K562 treated with DMSO at 1 percent for 48 hours (cell line): ENCODE results near the gene TULP3. TPM values are rescaled to one million over a fixed set of nuclear protein-coding genes. Genes with fewer than 3 reads are reported as not detected.

Experiments used
- total RNA-seq: library from RNA; unstranded; fragments of 300-600 nt; gene quantifications from 2 replicates; pipeline ENCODE4 v1.2.3, GENCODE V29; 2022; ENCODE audit warnings: low replicate concordance; ENCODE audit errors: extremely low read depth

The TULP3 gene
- not detected in 2 replicates for total RNA-seq

GRCh38 chr12:2890388-2891239, at the start of gene TULP3:
Gene TULP3, plus strand, starts transcription at chr12:2890891. Its CDS starts 57 bp downstream, at chr12:2890948.

GRCh38 chr12:2857021-2857431, 33.7 kb upstream of the TULP3 start, which contains the start of gene TEX52:
Gene TEX52, minus strand, starts transcription at chr12:2857039. Its CDS starts 13 bp downstream, at chr12:2857026.

GRCh38 chr12:2877047-2877952, 13.4 kb upstream of the TULP3 start, which contains the start of the genes FOXM1 and RHNO1:
Gene FOXM1, minus strand, starts transcription at chr12:2877174. Its CDS starts 2,696 bp downstream, at chr12:2874478.
Gene RHNO1, plus strand, starts transcription at chr12:2877223. Its CDS starts 8,144 bp downstream, at chr12:2885367.

GRCh38 chr12:2959192-2959504, 68.5 kb downstream of the TULP3 start, which contains the start of gene TEAD4:
Gene TEAD4, plus strand, starts transcription at chr12:2959397.

Other genes with a start within 250 kb of the TULP3 start
- gene FKBP4, start 95.9 kb upstream of the TULP3 start, total RNA-seq = not detected in 2 replicates
- not detected in 2 replicates for gene ITFG2, start 78.2 kb upstream of the TULP3 start, total RNA-seq
- not detected in 2 replicates for gene NRIP2, start 55.9 kb upstream of the TULP3 start, total RNA-seq
- gene TEX52, start 33.9 kb upstream of the TULP3 start, total RNA-seq = not detected in 2 replicates
- not detected in 2 replicates for gene FOXM1, start 13.7 kb upstream of the TULP3 start, total RNA-seq
- not detected in 2 replicates for gene RHNO1, start 13.7 kb upstream of the TULP3 start, total RNA-seq
- gene TEAD4, start 68.5 kb downstream of the TULP3 start, total RNA-seq = not detected in 2 replicates
- gene TSPAN9, start 186.5 kb downstream of the TULP3 start, total RNA-seq = not detected in 2 replicates